Heart left ventricle (tissue), 13 donors: ENCODE data around the gene GADL1.

Experiments used
- CTCF ChIP-seq, 12 donors: fragments of 200-600 bp; sonication (generic) in 4 of 12; IDR thresholded peaks; one replicate each; pipeline versions ENCODE4 v1.5.0 to v1.8.0; 2018 to 2022; ENCODE audit warnings: antibody characterized with exemption in 12 of 12, mild to moderate bottlenecking in 5 of 12
- POLR2A ChIP-seq, 2 donors: fragments of 450-650 bp; IDR thresholded peaks; one replicate each; pipeline ENCODE4 v1.6.1; 2017; ENCODE audit warnings: antibody characterized with exemption in 2 of 2, mild to moderate bottlenecking in 2 of 2, moderate library complexity in 2 of 2
- donor health status: ischemic (EF 13 %, LVEDD 7.1; RV severe dilation, severe dysfunction).
- donor health status: DM: no; HTN: yes; CAD: no.
- donor health status: DM: no; HTN: no; CAD: no.
- donor health status: ischemic (EF 25% LVEDD 6.9; RV normal size, moderate dysfunction).
- donor health status: ischemic (EF 25% LVEDD 5.7; RV mildly dilated, moderate dysfunction).
- donor health status: ischemic (EF 35%, LVEDD 5.7; RV mildly dilated, moderate dysfunction).
- donor health status: nonischemic (EF 11% LVEDD 7.7; RV severe dilation, severe dysfunction).
- donor health status: DM: yes; HTN: yes; CAD: no.
- donor health status: PGD.
- donor health status: ischemic (EF 29% LVEDD 5.4; RV normal size, mild dysfunction).
- donor health status: nonischemic (EF 23%, LVEDD 6.1; RV moderate dilation, normal function).

- TF ChIP-seq POLR2A (IDR thresholded peaks at IDR 0.05) (no peak), CTCF (IDR thresholded peaks at IDR 0.05) (no peak)
These were observed 184.4 kb downstream of the GADL1 start for GRCh38 chr3:30710017-30710416.
